ENCODE data around the gene RALGAPB.

DNA sequence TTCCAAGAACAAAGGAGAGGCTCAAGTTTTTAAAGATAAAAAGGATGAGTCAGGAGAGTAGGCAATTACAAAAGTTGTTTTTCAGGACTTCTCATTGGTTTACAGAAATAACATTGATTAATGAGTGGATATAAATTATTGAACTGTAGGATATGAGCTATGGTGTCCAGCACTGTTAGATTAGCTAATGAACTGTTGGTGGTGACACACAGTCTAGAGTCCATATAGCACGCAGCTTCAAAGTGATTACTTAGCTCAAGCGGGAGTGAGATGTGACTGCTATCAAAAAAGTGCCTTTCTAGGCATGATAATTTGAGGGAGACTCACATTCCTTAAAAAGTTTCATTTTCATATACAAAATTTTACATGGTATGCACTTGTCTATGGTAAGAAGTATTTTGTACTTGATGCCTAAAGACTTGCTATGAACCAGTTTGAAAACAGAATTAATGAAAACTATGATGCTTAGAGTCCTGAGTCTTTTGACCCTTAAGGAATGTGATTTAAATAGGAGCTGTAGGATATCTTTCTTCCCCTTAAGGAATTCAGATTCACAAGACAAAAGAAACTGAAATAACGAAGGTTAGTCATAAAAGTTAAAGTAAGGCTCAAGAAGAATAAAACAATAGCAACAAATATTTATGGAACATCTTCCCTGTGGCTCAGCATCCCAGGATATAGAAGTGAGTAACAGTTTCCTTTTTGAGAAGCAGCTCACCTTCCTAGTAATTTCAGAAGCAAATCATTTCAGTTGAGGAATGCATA lies 86.1 kb downstream of the RALGAPB start:
- TF ChIP-seq CTCF (optimal IDR thresholded peaks at IDR 0.05 in 1 of 3, IDR thresholded peaks at IDR 0.05 in 1 of 3, conservative IDR thresholded peaks at IDR 0.05 in 1 of 3; ENCODE audit: extremely low read depth in 1 of 3, insufficient read depth in 2 of 3, low read length in 3 of 3) (no peak), EZH2 (IDR thresholded peaks at IDR 0.05; ENCODE audit: low read length) (no peak)

Measured in keratinocyte (primary cell).